Stimulated activated effector memory CD8-positive, alpha-beta T cell treated with anti-CD3 and anti-CD28 coated beads, Interleukin-12 subunit alpha, Interleukin-12 subunit beta, amount 100 ng/mL, for 72 hours (primary cell): ENCODE data around the gene CLIP1.
"Not testable (repeated sequence)": the region's sequence is repeated elsewhere in the genome, so short reads cannot be mapped to it uniquely, and the experiment has no call there.

Experiments
- ATAC-seq: fragments of 150-1000 bp; cut with Tn5 transposase; 2 replicates; pipeline ENCODE4 v1.10.0; 2021
- DNase-seq, 2 donors: peaks; one replicate each; pipeline ENCODE4 v3.0.0; 2021 to 2022; ENCODE audit warnings: low spot score in 2 of 2
- H3K27ac Mint-ChIP-seq: one replicate; pipeline ENCODE4 v1.8.0; 2022; ENCODE audit warnings: mild to moderate bottlenecking, mixed read lengths
- H3K36me3 Mint-ChIP-seq: one replicate; pipeline ENCODE4 v1.8.0; 2022; ENCODE audit warnings: mild to moderate bottlenecking, mixed read lengths
- H3K4me1 Mint-ChIP-seq: one replicate; pipeline ENCODE4 v1.8.0; 2022; ENCODE audit warnings: mixed read lengths
- H3K4me3 Mint-ChIP-seq: one replicate; pipeline ENCODE4 v1.8.0; 2022; ENCODE audit warnings: mild to moderate bottlenecking, mixed read lengths
- H3K9me3 Mint-ChIP-seq: one replicate; pipeline ENCODE4 v1.8.0; 2022; ENCODE audit warnings: mixed read lengths

CLIP1 gene

DNA sequence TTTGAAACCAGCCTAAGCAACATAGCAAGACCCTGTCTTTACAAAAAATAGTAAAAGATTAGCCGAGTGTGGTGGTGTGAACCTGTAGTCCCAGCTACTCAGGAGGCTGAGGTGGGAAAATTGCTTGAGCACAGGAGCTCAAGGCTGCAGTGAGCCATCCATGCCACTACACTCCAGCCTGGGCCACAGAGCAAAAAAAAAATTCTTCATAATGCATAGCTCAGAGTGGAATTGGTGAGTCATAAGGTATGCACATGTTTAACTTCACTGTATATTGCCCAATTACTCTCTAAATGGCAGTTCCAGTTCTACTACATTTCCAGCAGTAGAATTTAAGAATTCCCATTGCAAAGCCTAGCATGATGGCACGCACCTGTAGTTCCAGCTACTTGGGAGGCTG lies 26.8 kb upstream of the CLIP1 start:
- DNase-seq = no peak
- ATAC-seq = peak; percentile 82
- no peak overlapping the region for H3K27ac Mint-ChIP-seq

DNA sequence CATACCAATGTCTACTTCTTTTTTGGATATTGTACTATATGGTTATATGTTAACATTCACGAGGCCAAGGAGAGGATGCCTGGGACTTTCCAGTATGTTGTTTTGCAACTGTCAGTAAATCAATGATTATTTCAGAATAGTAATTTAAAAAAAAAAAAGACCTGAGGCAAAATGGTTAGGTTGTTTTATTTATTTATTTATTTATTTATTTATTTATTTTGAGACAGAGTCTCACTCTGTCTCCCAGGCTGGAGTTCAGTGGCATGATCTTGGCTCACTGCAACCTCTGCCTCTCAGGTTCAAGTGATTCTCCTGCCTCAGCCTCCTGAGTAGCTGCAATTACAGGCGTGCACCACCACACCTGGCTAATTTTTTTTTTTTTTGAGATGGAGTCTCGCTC lies 25.4 kb upstream of the CLIP1 start:
- H3K9me3 Mint-ChIP-seq, H3K36me3 Mint-ChIP-seq, DNase-seq, H3K27ac Mint-ChIP-seq, H3K4me3 Mint-ChIP-seq, ATAC-seq, H3K4me1 Mint-ChIP-seq: not testable (repeated sequence)

More for the DNA sequence above, 26.8 kb upstream of the CLIP1 start:
- peaks cover 24% of the 10 kb centered on the region for H3K4me1 Mint-ChIP-seq
- H3K9me3 Mint-ChIP-seq = no peaks in the 10 kb centered on the region
- peaks cover 8% of the 10 kb centered on the region for H3K36me3 Mint-ChIP-seq
- H3K4me3 Mint-ChIP-seq = no peak overlapping the region

DNA sequence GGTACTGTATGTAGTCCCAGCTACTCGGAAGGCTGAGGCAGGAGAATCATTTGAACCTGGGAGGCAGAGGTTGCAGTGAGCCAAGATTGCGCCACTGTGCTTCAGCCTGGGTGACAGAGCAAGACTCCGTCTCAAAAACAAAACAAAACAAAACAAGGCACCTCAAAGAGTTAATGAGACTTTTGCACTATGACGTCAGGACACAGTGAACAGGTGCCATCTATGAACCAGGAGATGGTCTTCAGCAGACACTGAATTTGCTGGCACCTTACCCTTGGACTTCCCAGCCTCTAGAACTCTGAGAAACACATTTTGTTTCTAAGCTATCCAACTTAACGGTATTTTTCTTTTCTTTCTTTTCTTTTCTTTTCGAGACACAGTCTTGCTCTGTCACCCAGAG lies 23.9 kb upstream of the CLIP1 start:
- not testable (repeated sequence) for H3K4me1 Mint-ChIP-seq, ATAC-seq, H3K36me3 Mint-ChIP-seq, H3K9me3 Mint-ChIP-seq, DNase-seq, H3K27ac Mint-ChIP-seq, H3K4me3 Mint-ChIP-seq

DNA sequence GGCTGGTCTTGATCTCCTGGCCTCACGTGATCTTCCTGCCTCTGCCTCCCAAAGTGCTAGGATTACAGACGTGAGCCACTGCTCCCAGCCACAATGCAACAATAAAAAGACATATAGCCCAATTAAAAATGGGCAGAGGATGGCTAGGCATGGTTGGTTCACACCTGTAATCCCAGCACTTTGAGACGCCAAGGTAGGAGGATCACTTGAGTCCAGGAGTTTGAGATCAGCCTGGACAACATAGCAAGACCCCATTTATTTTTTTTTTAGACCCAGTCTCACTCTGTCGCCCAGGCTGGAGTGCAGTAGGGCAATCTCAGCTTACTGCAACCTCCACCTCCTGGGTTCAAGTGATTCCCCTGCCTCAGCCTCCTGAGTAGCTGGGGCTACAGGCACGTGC lies 21.6 kb upstream of the CLIP1 start:
- H3K9me3 Mint-ChIP-seq, H3K4me3 Mint-ChIP-seq, ATAC-seq, DNase-seq, H3K4me1 Mint-ChIP-seq, H3K36me3 Mint-ChIP-seq: not testable (repeated sequence)
- H3K27ac Mint-ChIP-seq = peak overlapping the region; percentile 50

DNA sequence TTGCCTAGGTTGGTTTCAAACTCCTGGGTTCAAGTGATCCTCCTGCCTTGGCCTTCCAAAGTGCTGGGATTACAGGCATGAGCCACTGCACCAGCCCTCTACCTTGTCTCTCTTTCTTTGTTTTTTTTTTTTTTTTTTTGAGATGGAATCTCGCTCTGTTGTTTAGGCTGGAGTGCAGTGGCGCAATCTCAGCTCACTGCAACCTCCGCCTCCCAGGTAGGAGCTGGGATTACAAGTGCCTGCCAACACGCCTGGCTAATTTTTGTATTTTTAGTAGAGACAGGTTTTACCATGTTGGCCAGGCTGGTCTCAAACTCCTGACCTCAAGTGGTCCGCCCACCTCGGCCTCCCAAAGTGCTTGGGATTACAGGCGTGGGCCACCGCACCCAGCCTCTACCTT lies 16.4 kb upstream of the CLIP1 start:
- H3K27ac Mint-ChIP-seq, H3K36me3 Mint-ChIP-seq, H3K9me3 Mint-ChIP-seq, ATAC-seq, DNase-seq, H3K4me1 Mint-ChIP-seq, H3K4me3 Mint-ChIP-seq: not testable (repeated sequence)

DNA sequence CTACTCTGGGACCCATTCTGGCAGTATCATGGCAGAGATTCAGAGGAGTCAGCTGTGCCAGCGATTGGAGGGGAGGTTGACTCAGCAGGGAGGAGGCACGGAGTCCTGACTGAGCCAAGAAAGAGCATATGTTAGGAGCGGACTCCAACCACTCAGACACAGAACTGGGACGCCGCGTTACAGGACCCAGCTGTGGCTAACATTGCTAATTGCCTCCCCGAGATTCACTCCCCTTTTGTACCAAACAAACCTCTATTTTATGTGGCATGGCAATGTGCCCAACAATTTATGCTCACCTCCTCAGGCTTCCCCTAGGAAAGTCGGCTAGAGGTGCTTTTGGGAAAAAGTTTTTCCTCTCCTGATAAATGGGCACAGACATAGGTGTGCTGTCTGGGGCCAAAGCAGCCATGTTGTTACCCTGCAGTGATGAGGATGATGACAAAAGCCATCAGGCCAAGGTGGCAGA lies 15.2 kb upstream of the CLIP1 start:
- DNase-seq = no peak
- no peak overlapping the region for H3K4me3 Mint-ChIP-seq

DNA sequence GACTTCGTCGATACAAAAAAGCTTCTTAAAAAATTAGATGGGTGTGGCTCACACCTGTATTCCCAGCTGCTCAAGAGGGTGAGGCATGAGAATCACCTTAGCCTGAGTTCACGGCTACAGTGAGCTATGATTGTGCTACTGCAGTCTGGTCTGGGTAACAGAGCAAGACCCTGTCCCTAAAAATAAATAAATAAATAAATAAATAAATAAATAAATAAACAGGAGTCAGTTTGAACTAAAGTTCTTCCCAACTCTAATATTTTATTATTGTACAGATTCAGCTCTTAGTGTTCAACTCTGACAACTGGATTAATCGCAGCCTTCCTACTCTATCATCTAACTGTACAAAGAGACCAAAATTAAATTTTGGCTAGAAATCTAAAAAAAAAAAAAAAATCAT lies 12.7 kb upstream of the CLIP1 start:
- DNase-seq (no peak), ATAC-seq (no peak)
- no peaks in the 10 kb centered on the region for H3K4me1 Mint-ChIP-seq
- H3K4me3 Mint-ChIP-seq = no peak overlapping the region
- no peaks in the 10 kb centered on the region for H3K36me3 Mint-ChIP-seq
- H3K27ac Mint-ChIP-seq = no peak overlapping the region
- no peaks in the 10 kb centered on the region for H3K9me3 Mint-ChIP-seq

More for the DNA sequence above, 15.2 kb upstream of the CLIP1 start:
- Mint-ChIP-seq H3K9me3 (no peaks in the 10 kb centered on the region), H3K36me3 (no peaks in the 10 kb centered on the region), H3K4me1 (no peaks in the 10 kb centered on the region), H3K27ac (no peak overlapping the region)
- ATAC-seq = no peak

DNA sequence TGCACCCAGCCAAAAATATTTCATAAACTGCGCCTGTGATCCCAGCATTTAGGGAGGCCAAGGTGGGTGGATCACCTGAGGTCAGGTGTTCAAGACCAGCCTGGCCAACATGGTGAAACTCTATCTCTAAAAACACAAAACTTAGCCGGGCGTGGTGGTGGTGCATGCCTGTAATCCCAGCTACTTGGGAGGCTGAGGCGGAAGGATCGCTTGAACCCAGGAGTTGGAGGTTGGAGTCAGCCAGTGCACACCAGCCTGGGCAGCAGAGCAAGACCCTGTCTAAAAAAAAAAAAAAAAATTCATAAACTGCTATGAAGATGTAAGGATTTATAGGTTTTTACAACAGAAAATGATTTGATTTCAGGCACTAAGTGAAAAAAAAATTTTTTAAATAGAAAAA lies 6.6 kb upstream of the CLIP1 start:
- H3K36me3 Mint-ChIP-seq, ATAC-seq, DNase-seq, H3K4me1 Mint-ChIP-seq, H3K9me3 Mint-ChIP-seq, H3K27ac Mint-ChIP-seq, H3K4me3 Mint-ChIP-seq: not testable (repeated sequence)

DNA sequence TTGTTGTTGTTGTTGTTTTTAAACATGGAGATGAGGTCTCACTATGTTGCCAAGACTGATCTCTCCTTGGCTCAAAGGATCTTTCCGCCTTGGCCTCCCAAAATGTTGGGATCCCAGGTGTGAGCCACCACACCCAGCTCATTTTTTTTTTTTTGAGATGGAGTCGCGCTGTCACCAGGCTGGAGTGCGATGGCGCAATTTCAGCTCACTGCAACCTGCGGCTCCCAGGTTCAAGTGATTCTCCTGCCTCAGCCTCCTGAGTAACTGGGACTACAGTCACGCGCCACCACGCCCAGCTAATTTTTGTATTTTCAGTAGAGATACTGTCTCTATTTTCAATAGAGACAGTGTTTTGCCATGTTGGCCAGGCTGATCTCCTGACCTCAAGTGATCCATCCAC lies 4.9 kb upstream of the CLIP1 start:
- no peak for DNase-seq
- Mint-ChIP-seq H3K9me3 (no peaks in the 10 kb centered on the region), H3K27ac (no peak overlapping the region), H3K36me3 (no peaks in the 10 kb centered on the region), H3K4me3 (no peak overlapping the region), H3K4me1 (peaks cover 12% of the 10 kb centered on the region)
- no peak for ATAC-seq

DNA sequence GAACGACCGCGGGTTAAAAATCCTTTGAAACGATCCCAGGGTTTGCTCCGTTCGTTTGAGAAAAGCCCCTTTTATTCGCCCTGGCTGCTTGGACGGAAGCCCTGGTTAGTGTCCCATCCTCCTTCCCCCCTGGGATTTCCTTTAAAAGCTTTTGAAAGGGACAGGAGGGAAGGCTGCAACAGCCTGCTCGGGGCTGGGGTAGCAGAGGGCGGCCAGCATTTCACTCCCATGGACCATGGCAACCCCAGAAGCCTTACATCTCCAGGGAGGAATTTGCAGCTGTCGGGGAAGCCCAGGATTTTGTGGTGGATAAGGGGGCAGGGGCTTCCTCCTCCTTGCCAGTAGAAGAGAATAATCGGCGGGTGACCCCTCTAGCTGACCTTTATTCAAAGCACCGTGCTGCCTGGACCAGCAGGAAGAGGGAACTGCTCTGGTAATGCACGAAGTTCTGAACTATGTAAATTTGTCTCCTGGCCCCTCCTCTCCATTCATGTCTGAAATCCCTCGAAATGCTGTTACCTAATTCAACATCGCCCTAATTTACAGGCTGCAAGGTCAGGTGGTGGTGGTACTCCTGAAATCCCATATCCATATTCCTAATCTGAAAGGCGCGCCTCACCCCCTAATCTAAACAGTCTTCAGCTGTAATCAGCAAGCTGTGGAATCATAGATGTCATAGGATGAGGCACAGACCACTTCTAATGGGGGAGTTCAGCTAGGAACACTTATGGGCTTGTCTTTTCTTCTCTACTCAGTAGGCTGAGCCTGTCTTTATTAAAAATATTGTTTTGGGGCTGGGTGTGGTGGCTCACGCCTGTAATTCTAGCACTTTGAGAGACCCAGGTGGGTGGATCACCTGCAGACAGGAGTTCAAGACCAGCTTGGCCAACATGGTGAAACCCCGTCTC lies 1.0 kb upstream of the CLIP1 start:
- no peaks in the 10 kb centered on the region for H3K9me3 Mint-ChIP-seq
- peak overlapping the region; percentile 94 for H3K27ac Mint-ChIP-seq
- no peak for ATAC-seq
- H3K4me1 Mint-ChIP-seq = peaks cover 29% of the 10 kb centered on the region
- peak overlapping the region; percentile 80 for H3K4me3 Mint-ChIP-seq
- H3K36me3 Mint-ChIP-seq = peaks cover 6% of the 10 kb centered on the region
- DNase-seq = no peak

DNA sequence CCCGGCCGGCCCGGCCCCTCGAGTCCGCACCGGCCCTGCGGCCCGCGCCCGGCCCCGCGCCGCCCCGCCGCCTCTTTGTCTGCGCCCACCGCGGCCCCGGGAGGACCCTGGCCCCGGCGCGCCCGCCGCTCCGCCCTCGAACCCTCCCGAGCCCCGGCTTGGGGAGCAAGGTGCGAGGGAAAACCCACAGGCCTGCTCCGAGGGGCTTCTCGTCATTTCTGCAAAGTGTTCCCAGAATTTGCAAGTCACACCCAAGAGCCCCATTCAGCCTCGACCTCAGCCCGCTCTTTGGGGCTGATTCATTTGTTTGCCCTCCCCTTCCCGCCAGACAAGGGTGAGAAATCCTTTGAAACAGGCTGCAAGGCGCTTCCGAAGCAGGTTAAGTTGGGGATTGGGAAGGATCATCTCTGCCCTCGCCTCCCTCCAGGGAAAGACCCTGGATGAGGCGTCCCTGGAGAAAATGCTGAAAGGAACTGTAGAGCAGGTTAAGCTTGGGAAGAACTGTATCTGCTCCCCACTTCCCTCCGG lies 325 bp upstream of the CLIP1 start:
- Mint-ChIP-seq H3K4me3 (peak overlapping the region; percentile 80), H3K9me3 (no peaks in the 10 kb centered on the region), H3K4me1 (peaks cover 36% of the 10 kb centered on the region), H3K27ac (peak overlapping the region; percentile 94), H3K36me3 (peaks cover 10% of the 10 kb centered on the region)
- DNase-seq (peak in 1 of 2 donors; percentile 78), ATAC-seq (peak; percentile 61)

DNA sequence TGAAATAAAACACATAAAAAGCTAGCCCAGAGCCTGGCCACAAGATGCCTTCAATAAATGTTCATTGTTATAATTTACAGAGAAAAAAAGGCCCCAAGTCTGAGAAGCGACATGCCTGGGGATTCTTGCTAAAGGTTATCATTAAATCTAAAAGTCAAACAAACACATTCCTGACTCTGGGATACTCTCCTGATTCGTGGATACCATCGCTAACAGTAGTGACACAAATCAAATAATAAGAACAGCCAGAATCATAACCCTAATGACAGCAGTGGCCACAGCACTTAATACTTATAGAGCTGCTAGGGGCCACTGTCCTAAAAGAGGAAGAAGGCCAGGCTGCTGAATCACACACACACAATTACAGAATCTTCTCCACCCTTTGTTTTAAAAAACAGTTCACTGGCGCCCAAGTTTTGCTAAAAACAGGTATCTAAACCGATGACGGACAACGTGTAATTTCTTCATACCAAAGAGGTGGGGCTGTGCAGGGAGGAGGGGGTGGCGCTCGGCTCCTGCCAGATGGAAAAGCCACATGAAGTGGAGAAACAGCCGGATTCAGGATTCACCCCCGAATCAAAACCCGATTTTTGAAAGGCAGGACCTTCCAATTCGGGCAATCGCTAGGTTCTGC lies 1.2 kb downstream of the CLIP1 start:
- Mint-ChIP-seq H3K36me3 (peaks cover 24% of the 10 kb centered on the region), H3K4me1 (peaks cover 45% of the 10 kb centered on the region), H3K27ac (peak overlapping the region; percentile 89), H3K4me3 (peak overlapping the region; percentile 84), H3K9me3 (no peaks in the 10 kb centered on the region)
- DNase-seq (peak in 1 of 2 donors; percentile 57), ATAC-seq (peak; percentile 3)

DNA sequence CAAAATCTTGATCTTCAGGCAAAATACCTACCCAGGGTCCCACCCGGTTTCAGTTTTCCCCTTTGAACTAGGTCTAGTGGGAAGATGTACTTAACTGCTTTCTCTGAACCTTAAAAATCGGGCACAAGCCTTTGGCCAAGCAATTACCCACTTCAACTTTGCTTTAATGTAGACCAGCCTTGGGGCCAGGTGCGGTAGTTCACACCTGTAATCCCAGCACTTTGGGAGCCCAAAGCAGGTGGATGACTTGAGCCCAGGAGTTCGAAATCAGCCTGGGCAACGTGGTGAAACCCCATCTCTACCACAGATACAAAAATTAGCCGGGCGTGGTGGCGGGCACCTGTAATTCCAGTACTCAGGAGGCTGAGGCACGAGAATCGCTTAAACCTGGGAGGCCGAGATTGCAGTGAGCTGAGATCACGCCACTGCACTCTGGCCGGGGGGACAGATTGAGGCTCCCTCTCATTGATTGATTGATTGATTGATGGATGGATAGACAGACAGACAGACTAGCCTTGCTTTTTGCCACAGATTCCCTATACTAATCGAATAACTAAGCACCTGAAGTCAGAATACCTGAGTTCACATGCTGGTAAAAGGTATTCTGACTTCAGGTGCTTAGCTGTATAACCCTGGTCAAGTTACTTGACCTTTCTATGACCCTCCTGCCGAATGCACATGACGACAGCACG lies 1.9 kb downstream of the CLIP1 start:
- DNase-seq (no peak), ATAC-seq (no peak)
- peaks cover 26% of the 10 kb centered on the region for H3K36me3 Mint-ChIP-seq
- H3K4me3 Mint-ChIP-seq = peak overlapping the region; percentile 84
- peaks cover 46% of the 10 kb centered on the region for H3K4me1 Mint-ChIP-seq
- no peaks in the 10 kb centered on the region for H3K9me3 Mint-ChIP-seq
- H3K27ac Mint-ChIP-seq = peak overlapping the region; percentile 89

DNA sequence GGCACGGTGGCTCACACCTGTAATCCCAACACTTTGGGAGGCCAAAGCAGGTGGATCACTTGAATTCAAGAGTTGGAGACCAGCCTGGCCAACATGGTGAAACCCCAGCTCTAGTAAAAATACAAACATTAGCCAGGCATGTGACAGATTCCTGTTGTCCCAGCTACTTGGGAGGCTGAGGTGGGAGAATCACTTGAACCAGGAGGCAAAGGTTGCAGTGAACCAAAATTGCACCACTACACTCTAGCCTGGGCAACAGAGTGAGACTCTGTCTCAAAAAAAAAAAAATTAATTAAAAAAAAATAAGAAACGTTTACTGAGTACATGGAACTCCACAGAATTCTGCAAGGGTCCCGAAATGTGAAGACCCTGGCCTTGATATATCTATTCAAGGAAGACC lies 3.4 kb downstream of the CLIP1 start:
- ATAC-seq, H3K9me3 Mint-ChIP-seq: not testable (repeated sequence)
- peaks cover 46% of the 10 kb centered on the region for H3K4me1 Mint-ChIP-seq

DNA sequence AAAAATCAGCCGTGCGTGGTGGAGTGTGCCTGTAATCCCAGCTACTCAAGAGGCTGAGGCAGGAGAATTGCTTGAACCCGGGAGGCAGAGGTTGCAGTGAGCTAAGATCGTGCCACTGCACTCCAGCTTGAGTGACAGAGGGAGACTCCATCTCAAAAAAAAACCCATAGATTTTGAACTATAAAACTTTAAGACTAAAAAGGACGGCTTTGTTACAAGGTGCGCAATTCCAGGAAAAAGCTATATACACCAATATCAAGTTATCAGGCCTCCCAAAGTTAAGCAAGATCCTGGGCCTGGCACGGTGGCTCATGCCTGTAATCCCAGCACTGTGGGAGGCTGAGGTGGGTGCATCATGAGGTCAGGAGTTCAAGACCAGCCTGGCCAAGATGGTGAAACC lies 6.8 kb downstream of the CLIP1 start:
- Mint-ChIP-seq H3K4me1 (peaks cover 41% of the 10 kb centered on the region), H3K36me3 (peaks cover 20% of the 10 kb centered on the region)
- H3K4me3 Mint-ChIP-seq, ATAC-seq, H3K27ac Mint-ChIP-seq, DNase-seq, H3K9me3 Mint-ChIP-seq: not testable (repeated sequence)

More for the DNA sequence above, 3.4 kb downstream of the CLIP1 start:
- not testable (repeated sequence) for H3K4me3 Mint-ChIP-seq, DNase-seq, H3K27ac Mint-ChIP-seq
- H3K36me3 Mint-ChIP-seq = peaks cover 26% of the 10 kb centered on the region
